MM.1S (cell line): ENCODE data around the gene FAM9C.

ENCODE experiments used
- DNase-seq: peaks from one replicate; pipeline ENCODE4 v3.0.0-alpha.2; 2015
- H2AFZ ChIP-seq: fragments of 300-600 bp; sonication (generic); 2 replicates; pipeline ENCODE4 v1.6.0; 2016; ENCODE audit warnings: antibody characterized with exemption, low read length
- H3F3A ChIP-seq: fragments of 300-600 bp; sonication (generic); 2 replicates; pipeline ENCODE4 v1.6.1; 2016; ENCODE audit warnings: mild to moderate bottlenecking, antibody characterized with exemption, low read length, moderate library complexity, mixed read lengths; ENCODE audit not compliant: insufficient read depth
- H3K27ac ChIP-seq: fragments of 300-600 bp; sonication (generic); 2 replicates; pipeline ENCODE4 v1.5.1; 2016; ENCODE audit warnings: mild to moderate bottlenecking, low read length
- H3K27me3 ChIP-seq: fragments of 300-600 bp; sonication (generic); replicated peaks from 2 replicates; pipeline ENCODE4 v1.6.0; 2016; ENCODE audit warnings: low read length; ENCODE audit not compliant: insufficient read depth
- H3K36me3 ChIP-seq: fragments of 300-600 bp; sonication (generic); replicated peaks from 2 replicates; pipeline ENCODE4 v1.6.1; 2016; ENCODE audit warnings: mild to moderate bottlenecking, low read length, mixed read lengths; ENCODE audit not compliant: insufficient read depth
- H3K4me1 ChIP-seq: fragments of 300-600 bp; sonication (generic); 2 replicates; pipeline ENCODE4 v1.6.1; 2016; ENCODE audit warnings: low read length, mixed read lengths
- H3K4me2 ChIP-seq: fragments of 300-600 bp; sonication (generic); 2 replicates; pipeline ENCODE4 v1.6.0; 2016; ENCODE audit warnings: low read depth, low read length
- H3K4me3 ChIP-seq: fragments of 300-600 bp; sonication (generic); 2 replicates; pipeline ENCODE4 v1.5.1; 2016; ENCODE audit warnings: low read length, mixed read lengths
- H3K79me2 ChIP-seq: fragments of 300-600 bp; sonication (generic); 2 replicates; pipeline ENCODE4 v1.6.1; 2016; ENCODE audit warnings: mixed run types, low read length, mixed read lengths
- H3K9ac ChIP-seq: fragments of 300-600 bp; sonication (generic); 2 replicates; pipeline ENCODE4 v1.6.1; 2016; ENCODE audit warnings: low read length, mixed read lengths
- H3K9me2 ChIP-seq: fragments of 300-600 bp; sonication (generic); replicated peaks from 2 replicates; pipeline ENCODE4 v1.6.1; 2016; ENCODE audit warnings: mild to moderate bottlenecking, low read length, mixed read lengths; ENCODE audit not compliant: insufficient read depth
- H3K9me3 ChIP-seq: fragments of 300-600 bp; sonication (generic); replicated peaks from 2 replicates; pipeline ENCODE4 v1.6.1; 2016; ENCODE audit warnings: mild to moderate bottlenecking, low read length, mixed read lengths; ENCODE audit not compliant: insufficient read depth
- H4K20me1 ChIP-seq: fragments of 300-600 bp; sonication (generic); 2 replicates; pipeline ENCODE4 v1.6.1; 2016; ENCODE audit warnings: mild to moderate bottlenecking, low read length, moderate library complexity, mixed read lengths; ENCODE audit not compliant: insufficient read depth
- EZH2 ChIP-seq: fragments of 300-600 bp; sonication (generic); optimal IDR thresholded peaks from 2 replicates; pipeline ENCODE3; 2017; ENCODE audit warnings: low read depth, mild to moderate bottlenecking, antibody characterized with exemption, low read length, mixed read lengths
- EZH2phosphoT487 ChIP-seq: fragments of 300-600 bp; sonication (generic); IDR thresholded peaks from 2 replicates; pipeline ENCODE4 v1.6.1; 2018; ENCODE audit warnings: antibody characterized with exemption, low read length
- TF ChIP-seq, protein P1 (sequence below): fragments of 300-600 bp; sonication (generic); IDR thresholded peaks from 2 replicates; pipeline ENCODE4 v1.5.1; 2016; ENCODE audit warnings: antibody characterized with exemption, low read length, mixed read lengths

The FAM9C gene

DNA sequence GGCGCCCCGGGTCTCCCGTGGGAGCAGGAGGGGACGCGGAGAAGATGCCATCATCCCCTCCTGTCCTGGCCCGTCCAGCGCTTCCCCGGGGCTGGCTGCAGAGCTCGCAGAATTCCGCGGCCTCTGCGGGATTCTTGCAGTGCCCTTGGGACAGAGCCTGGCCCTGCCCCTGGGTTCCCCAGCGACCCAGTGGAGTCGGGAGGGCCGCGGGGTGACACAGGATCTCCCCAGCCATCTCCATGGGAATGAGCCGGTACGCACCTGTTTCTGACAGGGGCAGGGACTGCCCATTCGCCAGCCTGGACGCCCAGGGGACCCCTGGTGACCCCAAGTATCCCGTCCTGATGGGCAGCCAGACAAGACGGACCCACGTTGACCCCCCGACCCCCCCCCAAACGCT lies 482 bp downstream of the FAM9C start:
- Histone ChIP-seq H3K79me2 (no peaks in the 10 kb centered on the region), H3K4me2 (no peak overlapping the region), H3K9me3 (no peaks in the 10 kb centered on the region), H4K20me1 (no peaks in the 10 kb centered on the region), H3K9ac (no peak overlapping the region), H3F3A (no peaks in the 10 kb centered on the region), H3K9me2 (no peaks in the 10 kb centered on the region), H3K4me1 (no peaks in the 10 kb centered on the region), H3K27me3 (no peaks in the 10 kb centered on the region), H3K4me3 (no peak overlapping the region), H2AFZ (no peak overlapping the region), H3K36me3 (no peaks in the 10 kb centered on the region), H3K27ac (no peak overlapping the region)
- TF ChIP-seq EZH2phosphoT487 (no peak), EZH2 (no peak)
- TF ChIP-seq, protein P1, sequence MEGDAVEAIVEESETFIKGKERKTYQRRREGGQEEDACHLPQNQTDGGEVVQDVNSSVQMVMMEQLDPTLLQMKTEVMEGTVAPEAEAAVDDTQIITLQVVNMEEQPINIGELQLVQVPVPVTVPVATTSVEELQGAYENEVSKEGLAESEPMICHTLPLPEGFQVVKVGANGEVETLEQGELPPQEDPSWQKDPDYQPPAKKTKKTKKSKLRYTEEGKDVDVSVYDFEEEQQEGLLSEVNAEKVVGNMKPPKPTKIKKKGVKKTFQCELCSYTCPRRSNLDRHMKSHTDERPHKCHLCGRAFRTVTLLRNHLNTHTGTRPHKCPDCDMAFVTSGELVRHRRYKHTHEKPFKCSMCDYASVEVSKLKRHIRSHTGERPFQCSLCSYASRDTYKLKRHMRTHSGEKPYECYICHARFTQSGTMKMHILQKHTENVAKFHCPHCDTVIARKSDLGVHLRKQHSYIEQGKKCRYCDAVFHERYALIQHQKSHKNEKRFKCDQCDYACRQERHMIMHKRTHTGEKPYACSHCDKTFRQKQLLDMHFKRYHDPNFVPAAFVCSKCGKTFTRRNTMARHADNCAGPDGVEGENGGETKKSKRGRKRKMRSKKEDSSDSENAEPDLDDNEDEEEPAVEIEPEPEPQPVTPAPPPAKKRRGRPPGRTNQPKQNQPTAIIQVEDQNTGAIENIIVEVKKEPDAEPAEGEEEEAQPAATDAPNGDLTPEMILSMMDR = no peak
- DNase-seq = no peak

DNA sequence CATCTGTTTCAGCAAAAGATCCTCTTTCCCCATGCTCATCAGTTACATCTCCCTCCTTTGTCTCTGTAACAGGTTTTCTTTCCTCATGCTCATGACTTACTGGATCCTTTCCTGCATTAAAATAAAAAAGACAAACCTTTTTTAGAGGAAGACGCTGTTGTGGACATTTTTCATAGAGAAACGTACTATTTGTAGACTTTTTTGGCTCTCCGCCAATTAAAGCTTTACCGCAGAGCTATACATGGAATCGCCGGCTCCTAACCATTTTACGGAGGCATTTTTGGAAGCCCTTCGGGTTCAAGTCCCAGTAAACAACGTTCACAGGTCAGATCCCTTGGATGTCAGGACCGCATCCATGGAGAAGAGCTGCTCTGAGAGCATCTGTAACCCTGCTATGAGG lies 1.3 kb downstream of the FAM9C start:
- Histone ChIP-seq H3K9me2 (no peaks in the 10 kb centered on the region), H3K4me3 (no peak overlapping the region), H3K9me3 (no peaks in the 10 kb centered on the region), H3K27ac (no peak overlapping the region), H3K9ac (no peak overlapping the region), H3K36me3 (no peaks in the 10 kb centered on the region), H4K20me1 (no peaks in the 10 kb centered on the region), H3K4me1 (no peaks in the 10 kb centered on the region), H3K4me2 (no peak overlapping the region), H3F3A (no peaks in the 10 kb centered on the region), H2AFZ (no peak overlapping the region), H3K79me2 (no peaks in the 10 kb centered on the region), H3K27me3 (no peaks in the 10 kb centered on the region)
- no peak for DNase-seq
- TF ChIP-seq EZH2phosphoT487 (no peak), EZH2 (no peak)
- TF ChIP-seq, protein P1 = no peak

DNA sequence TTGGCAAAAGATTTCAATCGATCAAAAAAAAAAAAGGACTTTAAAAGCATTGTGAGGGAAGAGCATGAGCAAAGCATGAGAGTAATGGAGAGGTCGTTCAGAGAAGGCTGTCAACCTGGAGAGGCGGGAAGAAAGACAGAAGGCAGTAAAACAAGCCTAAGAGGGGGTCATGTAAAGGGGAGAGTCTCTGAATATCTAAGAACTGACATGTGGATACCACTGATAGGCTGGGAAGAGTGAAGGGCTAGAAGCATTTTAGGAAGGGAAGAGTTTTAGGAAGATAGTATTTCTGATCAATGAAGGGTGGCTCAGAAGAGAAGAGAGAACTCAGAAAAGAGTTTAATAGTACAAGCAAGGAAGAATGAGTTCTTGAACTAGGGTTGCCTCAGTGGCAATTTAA lies 7.5 kb downstream of the FAM9C start:
- H2AFZ ChIP-seq = no peak overlapping the region
- no peak overlapping the region for H3K9ac ChIP-seq
- no peaks in the 10 kb centered on the region for H3K9me2 ChIP-seq
- H3K4me1 ChIP-seq = no peaks in the 10 kb centered on the region
- no peaks in the 10 kb centered on the region for H3K9me3 ChIP-seq
- DNase-seq = no peak
- no peak overlapping the region for H3K27ac ChIP-seq
- H3K27me3 ChIP-seq = no peaks in the 10 kb centered on the region
- H3F3A ChIP-seq = no peaks in the 10 kb centered on the region
- no peaks in the 10 kb centered on the region for H3K36me3 ChIP-seq
- no peaks in the 10 kb centered on the region for H3K79me2 ChIP-seq
- no peak overlapping the region for H3K4me2 ChIP-seq
- TF ChIP-seq, protein P1 = no peak
- TF ChIP-seq EZH2 = no peak
- TF ChIP-seq EZH2phosphoT487 = no peak
- no peaks in the 10 kb centered on the region for H4K20me1 ChIP-seq
- no peak overlapping the region for H3K4me3 ChIP-seq
